GM21576 (cell line): ENCODE results near the gene TSHZ2.
"Not testable (repeated sequence)": the region's sequence is repeated elsewhere in the genome, so short reads cannot be mapped to it uniquely, and the experiment has no call there.

Experiments used
- ATAC-seq: cut with Tn5 transposase; IDR thresholded peaks from one replicate; pipeline ENCODE4 v1.9.1; 2021; ENCODE audit warnings: mild to moderate bottlenecking, moderate library complexity; ENCODE audit not compliant: unreplicated experiment

The TSHZ2 gene

DNA sequence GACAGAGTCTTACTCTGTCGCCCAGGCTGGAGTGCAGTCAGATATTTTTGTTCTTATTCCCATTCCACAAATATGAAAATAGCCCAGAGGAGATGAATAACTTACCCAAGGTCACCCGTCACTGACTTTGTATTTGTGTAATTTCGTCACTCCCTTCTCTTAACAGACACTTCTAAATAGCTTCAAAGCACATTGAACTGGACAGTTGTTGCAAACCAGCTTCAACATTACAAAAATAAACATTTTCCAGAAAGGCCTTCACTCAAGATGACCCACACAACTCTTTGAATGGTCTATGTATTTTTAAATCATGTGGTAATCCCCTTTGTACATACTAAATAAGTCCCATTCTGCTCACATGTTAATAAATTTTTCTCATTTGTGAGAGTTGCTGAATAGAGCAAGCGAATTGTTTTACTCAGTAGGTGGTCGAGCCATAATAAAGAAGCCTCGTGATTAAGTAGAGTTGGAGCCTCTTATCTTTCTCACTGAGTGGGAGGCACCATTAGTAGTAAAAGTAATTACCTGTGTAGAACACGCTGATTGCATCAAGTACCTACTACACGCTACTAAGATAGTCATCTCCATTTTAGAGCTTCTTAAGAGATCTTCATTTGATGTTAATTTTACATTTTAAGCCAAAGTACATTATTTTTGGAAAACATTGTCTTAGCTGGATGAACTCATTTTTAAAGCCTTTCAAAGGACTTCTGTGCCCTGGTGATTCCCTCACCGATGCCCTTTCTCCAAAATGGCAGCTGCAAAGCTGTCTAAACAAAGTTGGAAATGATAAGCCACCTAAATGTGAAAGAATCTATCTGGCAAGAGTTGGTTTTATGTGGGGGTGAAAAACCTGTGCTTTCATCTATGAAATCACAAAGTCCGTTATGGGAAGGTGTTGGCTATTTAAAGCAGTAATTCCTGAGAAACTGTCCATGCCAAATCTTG lies 110.0 kb downstream of the TSHZ2 start:
- ATAC-seq: no peak

DNA sequence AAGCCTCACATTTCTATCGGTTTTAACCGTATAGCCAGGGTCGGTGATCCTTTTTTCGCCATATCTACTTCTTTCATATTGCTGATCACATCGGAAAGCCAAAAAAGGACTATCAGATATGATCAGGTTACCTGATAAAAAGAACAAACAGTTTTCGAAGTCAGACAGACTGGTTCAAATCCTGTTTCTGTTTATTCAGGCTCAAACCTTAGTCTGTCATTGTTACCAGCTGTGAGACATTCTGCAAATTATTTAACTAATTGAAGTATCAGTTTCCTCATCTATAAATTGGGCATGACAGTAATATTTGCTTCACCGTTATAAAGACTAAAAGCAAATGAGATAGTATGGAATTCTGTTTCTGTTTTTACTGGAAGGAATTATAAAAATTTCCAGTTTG lies 111.3 kb downstream of the TSHZ2 start:
- ATAC-seq: no peak

DNA sequence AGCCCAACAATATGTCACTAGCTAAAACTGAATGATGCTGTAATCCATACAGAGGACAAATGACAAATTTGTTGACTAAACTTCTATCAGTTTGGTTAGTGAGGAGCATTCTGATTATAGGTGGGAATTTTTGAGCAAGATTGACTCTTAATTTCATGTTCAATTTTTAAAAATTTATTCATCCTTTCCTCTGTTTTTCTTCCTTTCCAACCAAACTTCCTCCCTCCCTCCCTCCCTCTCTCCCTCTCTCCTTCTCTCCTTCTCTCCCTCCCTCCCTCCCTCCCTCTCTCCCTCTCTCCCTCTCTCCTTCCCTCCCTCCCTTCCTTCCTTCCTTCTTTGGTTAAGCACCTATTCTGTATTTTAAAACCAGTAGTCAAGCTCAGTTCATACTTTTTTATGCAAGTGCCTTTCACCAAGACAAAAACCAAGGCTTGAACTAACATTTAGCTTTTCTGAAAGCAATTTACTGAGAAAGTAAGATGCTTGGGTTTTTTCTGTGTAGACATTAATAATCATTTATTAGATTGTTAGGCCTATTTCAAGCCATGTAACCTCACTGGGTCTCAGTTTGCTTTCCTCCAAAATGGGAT lies 112.3 kb downstream of the TSHZ2 start:
- ATAC-seq: no peak

DNA sequence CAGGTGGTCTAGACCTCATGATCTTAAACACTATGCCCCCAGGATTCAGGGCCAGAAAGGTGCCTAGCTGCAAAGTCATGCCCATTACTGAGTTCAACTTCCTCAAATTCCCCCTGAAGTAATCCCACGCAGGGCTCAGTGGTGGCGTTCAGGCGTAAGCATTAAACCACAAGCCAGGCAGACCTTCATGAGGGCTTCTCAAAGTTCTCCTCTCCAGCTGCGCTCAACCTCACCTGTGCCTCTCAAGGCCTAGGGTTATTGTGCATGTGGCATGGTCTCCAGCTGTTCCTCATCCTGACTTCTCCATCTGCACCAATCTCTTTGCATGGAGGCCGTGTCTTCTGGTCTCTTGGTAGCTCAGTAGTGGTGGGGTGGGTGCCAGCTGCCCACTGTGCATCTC lies 113.6 kb downstream of the TSHZ2 start:
- ATAC-seq: no peak

DNA sequence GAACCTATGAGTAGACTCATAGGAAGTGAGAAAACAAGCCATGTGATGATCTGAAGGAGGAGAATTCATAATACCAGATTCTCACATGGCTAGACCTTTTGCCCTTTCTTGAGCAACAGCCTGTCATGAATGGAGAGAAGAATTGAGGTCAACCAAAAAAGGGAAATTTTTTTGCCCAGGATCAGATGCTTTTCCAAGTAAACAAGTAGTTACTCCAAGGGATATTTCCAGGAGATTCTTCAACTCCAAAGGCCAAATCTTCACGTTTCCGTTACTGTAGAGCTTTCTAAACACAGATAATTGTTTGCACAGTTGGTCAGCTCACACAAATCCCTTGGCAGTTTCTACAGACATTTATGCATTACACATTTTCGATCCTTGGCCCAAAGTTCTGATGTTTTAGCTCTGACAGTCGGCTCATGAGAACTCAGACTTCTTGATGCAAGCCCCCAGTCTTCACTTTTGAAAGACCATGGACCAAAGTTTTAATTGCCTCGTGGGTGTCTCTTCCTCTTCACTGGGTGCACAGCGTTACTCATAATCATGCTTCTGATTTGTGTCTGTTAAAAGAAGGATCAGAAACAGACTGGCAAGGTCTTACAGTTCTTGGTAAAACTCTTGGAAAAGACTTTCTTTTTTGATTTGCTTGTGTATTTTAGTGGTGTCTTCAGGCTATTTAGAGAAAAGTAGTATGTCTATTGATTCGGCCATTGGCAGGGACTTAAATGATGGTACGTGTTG lies 115.0 kb downstream of the TSHZ2 start:
- ATAC-seq: no peak

DNA sequence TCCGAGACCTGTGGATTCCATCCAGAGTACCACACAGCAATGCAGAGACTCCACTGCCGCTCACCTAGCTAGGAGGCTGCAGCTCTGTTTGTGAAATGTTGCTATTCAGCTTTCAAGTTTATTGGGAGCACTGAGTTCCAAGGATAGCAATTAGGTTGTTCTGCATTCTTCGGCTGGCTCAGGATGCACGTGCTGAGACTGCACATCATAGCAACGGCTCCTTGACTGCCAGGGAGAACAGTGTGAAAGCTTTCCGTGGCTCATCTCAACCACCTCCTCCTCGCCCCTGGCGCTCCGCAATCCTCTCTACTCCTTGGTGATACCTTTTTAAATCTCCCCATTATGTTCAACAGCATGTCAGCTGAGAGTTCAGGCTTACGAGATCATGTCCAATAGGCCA lies 116.6 kb downstream of the TSHZ2 start:
- no peak for ATAC-seq

DNA sequence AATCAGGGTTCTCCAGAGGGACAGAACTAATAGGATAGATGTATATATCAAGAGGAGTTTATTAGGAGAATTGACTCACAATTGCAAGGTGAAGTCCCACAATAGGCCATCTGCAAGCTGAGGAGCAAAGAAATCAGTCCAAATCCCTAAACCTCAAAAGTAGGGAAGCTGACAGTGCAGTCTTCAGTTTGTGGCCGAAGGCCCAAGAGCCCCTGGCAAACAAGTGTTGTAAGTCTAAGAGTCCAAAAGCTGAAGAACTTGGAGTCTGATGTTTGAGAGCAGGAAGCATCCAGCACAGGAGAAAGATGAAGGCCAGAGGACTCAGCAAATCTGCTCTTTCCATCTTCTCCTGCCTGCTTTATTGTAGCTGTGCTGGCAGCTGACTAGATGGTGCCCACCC lies 117.7 kb downstream of the TSHZ2 start:
- ATAC-seq: not testable (repeated sequence)

DNA sequence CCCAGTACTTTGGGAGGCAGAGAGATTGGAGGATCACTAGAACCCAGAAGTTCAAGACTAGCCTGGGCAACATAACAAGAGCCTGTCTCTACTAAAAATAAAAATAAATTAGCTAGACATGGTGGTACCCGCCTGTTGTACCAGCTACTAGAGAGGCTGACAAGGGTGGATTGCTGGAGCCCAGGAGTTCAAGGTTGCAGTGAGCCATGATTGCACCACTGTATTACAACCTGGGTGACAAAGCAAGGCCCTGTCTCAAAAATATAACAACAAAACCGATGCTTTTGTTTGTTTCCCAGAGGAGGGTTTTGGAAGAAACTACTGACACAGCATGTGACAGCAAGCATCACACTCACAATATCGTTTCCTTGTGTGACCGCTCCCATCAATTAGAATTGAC lies 119.6 kb downstream of the TSHZ2 start:
- ATAC-seq: no peak

DNA sequence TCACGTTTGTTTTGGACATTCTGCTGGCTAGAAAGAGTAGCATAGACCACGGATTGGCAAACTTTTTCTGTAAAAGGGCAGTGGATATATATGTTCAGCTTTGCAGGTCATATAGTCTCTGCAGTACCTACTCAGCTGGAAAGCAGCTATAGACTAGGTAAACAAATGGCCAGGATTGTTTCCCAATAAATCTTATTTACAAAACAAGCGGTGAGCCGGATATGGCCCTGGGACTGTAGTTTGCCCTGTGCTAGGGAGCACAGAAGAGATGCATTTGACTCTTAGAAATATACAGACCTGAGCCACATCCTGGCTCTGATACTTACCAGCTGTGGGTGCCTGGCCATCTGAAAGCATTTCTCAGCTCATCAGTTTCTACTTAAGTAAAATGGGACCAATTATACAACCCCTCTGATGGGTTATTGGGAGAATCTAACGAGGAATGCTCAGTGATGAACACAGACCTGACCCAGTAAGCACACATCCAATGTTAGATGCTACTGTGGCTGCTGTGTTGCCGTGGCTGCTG lies 120.7 kb downstream of the TSHZ2 start:
- no peak for ATAC-seq

DNA sequence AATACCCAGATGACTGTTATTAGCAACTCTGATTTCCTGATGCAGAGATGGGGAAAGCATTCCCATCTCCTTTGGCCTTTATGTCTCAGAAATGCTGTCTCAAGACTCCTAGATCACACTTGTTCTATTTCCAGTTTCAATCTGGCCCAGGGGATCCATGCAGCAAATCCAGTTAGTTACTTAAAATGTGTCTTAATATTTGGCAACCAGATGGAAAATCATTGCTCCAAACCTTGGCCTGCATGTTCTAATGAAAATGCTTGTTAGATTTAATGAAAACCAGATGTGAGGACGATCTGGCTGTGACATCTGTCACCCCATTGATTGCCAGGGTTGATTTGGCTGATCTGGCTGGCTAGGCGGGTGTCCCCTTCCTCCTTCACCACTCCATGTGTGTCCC lies 125.2 kb downstream of the TSHZ2 start:
- ATAC-seq: no peak

DNA sequence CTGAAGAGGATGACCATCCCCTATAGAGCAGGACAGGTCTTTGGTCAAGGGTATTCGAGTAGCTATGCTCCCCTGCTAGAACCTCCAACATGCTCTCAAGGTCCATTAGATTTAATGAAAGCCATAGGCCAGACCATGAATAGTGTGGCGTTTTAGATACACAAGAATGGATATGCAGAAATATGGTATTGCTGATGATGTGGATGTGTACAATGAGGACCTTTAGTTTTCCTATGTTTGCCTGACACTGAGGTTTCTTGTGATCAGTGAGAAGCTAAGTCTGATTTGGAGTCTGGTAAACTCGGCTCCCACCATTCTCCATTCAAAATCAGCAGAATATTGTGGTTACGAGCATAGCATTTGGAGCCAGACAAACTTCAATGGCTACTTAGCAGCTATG lies 125.6 kb downstream of the TSHZ2 start:
- ATAC-seq: no peak

DNA sequence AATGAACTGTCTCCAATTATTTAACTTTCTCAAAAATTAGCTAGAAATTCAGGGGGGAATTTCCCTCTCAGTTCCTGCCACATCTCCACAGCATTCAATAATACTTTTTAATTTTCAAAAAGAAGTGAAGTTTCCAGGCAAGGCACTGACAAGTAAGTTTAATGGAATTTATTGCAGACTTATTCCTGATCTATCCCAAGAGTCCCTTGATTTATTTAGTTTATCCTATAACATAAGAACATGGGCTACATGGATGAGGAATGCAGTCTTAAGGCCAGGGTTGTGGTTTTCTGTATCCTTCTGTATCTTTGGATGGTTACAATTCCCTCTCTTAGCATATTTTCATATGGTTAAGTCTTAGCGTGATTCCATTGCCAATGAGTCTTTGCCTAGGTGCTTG lies 126.5 kb downstream of the TSHZ2 start:
- no peak for ATAC-seq

DNA sequence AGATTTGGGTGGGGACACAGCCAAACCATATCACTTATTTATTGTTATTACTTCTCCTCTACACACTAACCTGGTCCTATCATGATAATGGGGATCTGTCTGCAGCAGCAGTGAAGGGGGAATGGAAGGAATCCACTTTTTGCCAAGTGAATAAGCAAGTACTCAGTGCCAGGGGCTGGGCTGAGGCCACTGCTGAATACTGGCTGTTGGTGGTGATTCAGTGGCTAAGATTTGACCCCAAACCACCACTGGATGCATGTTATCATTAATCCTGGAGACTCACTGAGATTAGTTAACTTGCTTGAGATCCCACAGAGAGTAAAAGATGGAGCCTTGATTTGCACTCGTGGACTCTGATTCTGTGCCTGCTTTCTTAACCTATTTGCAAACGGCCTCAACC lies 127.7 kb downstream of the TSHZ2 start:
- ATAC-seq: no peak

DNA sequence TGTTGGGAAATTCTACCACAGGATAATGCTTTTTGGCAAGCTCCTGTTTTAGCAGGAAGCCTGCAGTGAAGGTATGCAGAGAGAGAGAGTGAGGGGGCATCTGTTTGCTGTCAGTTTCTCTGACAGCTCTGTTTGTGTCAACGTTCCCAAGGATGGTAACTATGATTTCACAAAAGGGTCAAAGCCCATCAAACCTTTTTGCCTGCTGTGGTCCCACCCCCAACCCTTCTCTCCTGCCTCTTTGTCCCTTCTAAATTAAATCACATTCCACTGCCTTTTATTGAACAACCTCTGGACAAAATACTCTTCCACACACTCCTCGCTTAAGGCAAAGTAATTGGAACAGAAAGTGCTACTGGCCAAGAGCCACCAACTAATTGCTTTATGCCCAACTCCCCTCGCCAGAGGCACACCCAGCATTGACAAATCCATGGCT lies 128.3 kb downstream of the TSHZ2 start:
- ATAC-seq: no peak

DNA sequence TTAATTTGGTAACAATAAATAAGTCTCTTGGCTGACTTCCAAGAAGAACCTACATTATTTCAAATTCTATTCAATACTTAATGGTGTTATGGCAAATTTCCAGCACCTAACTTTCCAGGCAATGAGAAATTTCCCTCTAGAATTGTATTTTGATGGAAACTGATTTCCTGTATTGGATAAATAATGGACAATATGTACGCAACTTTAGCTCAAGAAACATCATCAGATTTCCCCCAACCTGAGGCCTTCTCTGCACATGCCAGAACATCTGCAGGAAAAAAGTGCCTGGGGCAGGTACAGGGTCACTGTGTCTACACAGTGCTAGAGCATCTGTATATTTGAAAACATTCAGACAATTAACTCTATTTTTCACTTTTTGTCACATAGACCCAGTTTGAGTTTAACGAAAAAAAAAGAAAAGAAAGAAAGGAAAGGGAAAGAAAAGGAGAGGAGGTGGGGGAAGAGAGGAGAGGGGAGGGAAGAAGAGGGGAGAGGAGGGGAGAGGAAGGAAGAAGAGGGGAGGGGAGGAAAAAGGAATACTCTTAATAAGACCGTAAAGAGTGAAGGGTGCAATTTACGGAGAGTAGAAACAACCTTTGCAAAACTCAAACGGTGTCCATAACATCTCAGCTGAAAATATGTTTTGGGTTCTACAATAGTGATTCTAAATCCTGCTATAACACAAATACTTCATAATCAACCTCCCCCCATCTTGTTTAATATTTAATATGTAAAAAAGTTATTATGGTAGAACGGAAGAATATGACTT lies 130.0 kb downstream of the TSHZ2 start:
- ATAC-seq: no peak

DNA sequence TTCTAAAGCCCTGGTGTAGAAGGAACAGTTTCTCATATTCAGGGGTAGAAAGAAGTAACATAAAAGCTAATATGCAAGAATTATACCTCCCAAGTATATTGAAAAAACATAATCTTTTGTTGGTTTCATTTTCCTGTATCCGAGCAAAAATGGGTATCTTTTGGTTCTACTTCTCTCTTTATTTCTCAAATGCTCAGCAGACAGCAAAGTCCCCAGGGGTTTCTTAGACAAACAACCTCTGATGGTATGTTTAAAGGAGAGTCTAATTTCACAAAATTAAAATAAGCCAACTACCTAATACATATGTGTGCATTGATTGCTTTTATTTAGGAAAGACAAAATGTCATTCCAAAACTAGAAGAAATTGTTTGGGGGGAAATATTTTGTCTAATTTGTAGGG lies 131.0 kb downstream of the TSHZ2 start:
- ATAC-seq: no peak

DNA sequence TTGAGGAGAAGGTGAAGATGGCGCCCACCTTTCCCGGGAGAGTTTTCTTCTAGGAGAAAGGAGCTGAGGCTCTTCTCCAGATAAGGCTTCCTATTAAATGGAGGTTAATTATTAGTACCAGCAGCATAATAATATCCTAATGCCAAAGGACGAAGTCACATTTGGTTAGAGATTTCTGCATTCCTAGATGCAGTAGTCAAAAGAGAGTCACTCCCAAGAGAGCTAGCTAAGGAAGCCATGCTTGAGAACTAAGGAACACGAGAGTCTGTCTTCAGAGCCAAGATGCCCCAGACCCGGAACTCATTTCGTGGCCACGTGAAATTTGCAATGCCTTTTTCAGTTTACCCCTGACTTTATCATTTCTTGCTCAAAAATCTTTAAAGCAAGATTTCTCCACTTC lies 132.7 kb downstream of the TSHZ2 start:
- ATAC-seq: no peak

DNA sequence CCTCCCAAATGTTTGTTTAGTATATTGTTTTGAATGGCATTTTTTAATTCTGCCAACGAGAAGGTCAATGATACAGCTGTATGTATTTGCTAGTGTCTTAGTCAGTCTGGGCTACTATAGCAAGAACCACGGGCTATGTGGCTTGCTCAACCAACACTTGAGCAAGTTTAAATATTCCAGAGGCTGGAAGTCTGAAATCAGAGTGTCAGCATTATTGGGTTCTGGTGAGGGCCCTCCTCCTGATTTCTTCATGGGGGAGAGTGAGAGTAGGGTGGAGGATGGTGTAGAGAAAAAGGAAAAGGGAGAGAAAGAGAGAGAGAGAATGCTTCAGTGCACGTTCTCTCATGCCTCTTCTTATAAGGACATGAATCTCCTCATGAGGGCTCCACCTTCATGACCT lies 144.6 kb downstream of the TSHZ2 start:
- ATAC-seq: no peak

DNA sequence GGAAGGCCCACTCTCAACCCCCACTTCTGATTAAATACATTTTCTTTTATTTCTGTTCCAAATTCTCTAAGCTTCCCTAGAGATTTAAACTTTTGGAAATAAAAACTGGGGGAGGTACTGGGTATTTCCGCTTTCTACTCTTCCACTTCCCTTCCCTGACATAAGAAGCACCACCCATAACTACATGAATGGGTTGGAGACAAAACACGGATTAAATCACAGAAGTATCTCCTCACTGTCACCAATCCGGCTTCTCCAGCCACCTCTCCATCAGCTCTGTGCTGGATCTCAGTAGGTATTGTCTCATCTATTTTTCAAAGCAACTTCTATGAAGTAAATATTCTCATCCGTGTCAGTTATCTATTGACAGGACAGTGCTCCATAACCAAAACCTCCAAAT lies 150.7 kb downstream of the TSHZ2 start:
- ATAC-seq: no peak

DNA sequence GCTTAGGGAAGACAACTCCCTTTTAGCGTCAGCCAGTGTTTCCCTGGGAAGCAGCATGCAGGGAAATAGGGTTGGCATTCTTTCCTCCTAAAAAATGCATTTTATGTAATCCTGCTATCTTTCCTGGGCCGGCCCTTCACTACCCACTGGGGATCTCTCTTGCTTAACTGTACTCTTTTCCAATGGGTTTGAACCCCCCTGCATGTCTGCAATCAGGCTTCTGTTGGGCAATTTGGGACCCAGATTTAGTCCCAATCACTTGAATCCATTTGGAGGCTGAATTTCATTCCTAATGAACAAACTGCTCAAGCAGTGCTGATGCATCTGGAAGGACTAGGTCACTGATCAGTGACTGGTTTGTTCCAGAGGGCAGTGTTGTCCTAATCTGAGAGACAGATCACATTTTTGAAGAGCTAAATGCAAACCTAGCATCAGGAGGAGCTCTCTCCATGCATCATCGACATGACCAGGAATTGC lies 152.0 kb downstream of the TSHZ2 start:
- no peak for ATAC-seq

DNA sequence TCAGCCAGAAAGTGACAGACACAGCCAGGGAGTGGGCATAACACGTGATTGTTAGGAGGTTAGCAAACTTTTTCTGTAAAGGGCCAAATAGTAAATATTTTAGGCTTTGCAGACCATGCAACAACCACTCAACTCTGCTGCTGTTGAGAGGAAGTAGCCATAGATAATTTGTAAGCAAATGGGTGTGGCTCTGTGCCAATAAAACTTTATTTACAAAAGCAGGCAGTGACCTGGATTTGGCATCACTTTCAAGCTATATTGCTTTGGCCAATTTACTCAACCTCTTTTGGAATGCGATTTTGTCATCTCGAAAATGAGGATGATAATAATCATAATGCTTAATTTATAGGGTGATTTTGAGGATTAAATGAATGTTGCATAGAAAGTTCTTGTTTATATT lies 152.6 kb downstream of the TSHZ2 start:
- no peak for ATAC-seq
